NCI-H2196 (cell line): Measurements from ENCODE around the gene DCC.
"Not testable (repeated sequence)": the region's sequence is repeated elsewhere in the genome, so short reads cannot be mapped to it uniquely, and the experiment has no call there.

Experiments
- DNase-seq: peaks from one replicate; lab custom pipeline; 2025; ENCODE audit not compliant: unreplicated experiment; lab: John Stamatoyannopoulos, UW

Gene DCC

DNA sequence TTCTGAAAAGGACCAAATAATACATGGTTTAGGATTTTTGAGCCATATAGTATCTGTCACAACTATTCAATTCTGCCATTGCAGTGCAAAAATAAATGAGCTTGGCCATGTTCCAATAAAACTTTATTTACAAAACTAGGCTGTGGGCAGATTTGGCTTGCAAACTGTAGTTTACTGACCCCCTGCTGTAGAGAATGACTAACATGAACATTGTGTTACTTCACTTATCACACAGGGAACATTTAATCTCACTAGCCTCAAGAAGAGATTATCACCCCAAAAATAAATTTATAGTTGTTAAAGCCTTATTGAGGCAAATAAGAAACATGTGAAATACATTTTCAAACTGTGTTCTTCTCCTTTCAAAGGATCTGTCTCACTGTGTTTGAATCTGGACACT is 1118.3 kb downstream of the DCC start:
- no peak for DNase-seq

DNA sequence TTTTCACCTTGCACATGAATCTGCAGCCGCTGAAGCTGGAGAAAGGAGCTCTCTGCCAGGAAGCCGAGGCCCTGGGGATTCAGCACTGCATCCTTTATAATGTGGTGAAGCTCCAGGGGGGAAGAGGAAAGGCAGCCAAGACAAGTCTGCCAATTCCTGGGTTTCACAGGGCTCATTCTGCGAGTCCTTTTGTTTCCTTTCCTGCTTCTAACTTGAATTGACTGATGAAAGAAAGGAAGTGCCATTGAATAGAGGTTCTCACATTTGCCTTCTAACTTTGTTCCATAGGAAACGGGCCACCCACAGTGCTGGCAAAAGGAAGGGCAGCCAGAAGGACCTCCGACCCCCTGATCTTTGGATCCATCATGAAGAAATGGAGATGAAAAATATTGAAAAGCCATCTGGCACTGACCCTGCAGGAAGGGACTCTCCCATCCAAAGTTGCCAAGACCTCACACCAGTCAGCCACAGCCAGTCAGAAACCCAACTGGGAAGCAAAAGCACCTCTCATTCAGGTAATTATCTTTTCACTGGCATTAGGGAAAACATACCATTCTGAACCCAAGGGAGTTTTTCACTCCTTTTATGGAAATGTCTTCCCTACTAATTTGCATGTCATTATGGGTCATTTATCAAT is 1119.1 kb downstream of the DCC start:
- DNase-seq = no peak

DNA sequence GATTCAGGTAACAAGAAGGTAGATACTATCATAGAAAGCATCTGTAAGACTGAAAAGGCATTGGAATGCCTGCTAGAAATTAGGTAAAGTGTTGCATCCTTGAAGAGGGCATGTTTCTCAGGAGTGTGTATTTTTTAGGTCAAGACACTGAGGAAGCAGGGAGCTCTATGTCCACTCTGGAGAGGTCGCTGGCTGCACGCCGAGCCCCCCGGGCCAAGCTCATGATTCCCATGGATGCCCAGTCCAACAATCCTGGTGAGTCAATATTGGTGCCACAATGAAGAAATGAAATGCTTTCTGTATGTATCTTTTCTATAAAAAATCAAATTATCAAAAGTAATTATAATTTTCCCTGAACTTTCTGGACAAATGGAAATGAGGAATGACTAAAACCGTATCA is 1127.8 kb downstream of the DCC start:
- DNase-seq = no peak

DNA sequence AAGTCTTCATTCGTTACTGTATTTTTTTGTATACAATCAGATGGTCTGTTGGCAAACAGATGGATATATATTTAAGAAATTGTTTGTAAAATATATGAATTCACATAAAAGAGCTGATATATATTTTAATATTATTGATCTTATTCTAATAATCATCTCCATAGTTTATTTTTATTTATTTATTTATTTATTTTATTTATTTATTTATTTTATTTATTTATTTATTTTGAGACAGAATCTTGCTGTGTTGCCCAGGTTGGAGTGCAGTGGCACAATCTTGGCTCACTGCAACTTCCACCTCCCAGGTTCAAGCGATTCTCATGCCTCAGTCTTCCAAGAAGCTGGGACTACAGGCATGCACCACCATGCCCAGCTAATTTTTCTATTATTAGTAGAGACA is 1128.2 kb downstream of the DCC start:
- DNase-seq = not testable (repeated sequence)

DNA sequence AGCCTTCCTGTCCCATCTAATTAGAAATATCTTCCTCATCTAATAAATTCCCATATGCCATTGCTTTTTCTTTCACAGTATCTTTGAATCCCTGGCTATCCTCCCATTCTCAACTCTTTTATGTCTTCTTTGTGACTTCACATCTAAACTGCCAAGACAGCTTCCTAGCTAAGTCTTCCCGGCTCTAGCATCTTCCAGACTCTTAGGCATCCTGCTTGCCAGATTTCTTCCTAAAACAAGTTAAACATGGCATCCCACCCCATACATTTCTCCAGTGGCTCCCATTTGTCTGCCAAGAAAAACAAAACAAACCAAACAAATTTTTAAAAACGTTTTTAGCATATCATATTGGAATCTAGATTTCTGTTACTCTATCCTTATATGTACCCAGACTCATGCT is 1132.5 kb downstream of the DCC start:
- no peak for DNase-seq

DNA sequence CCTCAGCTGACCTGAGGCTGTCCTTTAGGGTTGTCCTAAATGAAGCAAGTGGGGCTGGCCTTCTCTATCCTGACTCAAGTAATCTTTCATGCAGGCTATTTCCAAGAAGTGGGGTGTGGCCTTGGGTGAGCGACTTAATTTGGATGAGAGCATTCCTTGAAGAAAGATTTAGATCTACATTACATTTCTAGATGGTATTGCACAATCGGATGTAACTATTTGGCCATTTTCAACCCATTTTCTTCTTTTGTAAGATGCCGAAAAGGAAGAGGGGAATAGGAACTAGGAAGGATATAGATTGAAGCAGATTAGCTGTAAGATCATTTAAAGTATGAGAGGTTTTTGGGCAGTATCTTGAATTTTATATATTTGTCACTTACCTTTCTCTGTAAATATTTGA is 1138.2 kb downstream of the DCC start:
- no peak for DNase-seq

DNA sequence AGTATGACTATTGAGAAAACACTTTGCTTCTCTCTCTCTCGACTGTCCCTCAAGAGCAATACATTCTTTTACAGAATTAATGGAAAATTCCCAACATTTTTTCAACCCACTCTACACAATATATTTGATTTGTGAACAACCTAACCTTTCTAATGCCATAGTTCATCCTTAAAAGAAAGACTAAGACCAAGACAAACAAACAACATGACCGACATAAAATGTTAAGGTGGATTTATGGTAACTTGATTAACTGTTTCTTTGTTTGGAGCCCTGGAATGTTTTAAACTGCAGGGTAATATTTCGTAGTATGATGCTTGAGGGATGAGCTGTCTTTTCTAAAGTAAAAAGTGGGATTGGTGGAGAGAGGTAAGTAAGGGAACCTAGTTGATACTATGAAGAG is 1146.3 kb downstream of the DCC start:
- no peak for DNase-seq

DNA sequence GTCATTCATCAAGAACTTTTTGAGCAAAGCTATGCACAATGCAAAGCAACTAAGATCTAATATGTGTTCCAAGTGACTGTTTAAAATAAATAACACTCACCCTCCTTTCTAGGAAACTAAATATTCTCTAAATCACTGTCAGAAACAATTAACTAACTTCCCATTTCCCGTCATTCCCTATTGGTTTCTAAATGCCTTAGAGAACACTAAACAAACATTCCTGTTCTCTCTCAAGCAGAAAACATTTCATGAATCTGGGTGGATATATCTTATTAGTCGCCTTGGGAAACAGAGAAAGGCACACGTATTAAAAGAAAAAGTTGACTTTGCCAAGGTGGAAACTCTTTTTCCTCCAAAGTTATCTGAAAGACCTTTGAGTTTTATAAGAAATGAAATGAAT is 1149.3 kb downstream of the DCC start:
- DNase-seq = no peak

DNA sequence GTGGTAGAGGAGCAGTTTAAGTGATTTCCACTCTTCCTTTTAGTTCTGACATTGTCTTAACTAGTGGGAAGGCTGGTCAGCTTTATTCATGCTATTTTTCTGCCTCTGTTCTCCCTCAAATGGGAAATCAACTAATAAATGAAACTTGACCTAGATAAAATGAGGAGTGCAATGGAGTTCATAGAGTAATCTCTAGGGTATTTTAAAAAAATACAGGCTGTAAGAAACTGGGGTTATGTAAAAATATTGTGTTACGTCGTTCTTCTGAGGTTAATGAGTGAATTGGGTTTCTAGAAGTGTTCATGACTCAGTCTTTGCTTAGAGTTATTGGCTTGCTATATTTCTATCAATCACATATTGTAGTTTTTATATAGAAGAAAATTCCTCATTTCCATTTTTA is 1150.0 kb downstream of the DCC start:
- DNase-seq = no peak

DNA sequence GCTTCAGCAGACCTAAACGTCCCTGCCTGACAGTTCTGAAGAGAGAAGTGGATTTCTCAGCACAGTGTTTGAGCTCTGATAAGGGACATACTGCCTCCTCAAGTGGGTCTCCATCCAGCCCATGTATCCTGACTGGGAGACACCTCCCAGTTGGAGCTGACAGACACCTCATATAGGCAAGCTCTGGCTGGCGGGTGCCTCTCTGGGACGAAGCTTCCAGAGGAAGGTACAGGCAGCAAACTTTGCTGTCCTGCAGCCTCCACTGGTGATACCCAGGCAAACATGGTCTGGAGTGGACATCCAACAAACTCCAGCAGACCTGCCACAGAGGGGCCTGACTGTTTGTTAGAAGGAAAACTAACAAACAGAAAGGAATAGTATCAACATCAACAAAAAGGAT is 1156.0 kb downstream of the DCC start:
- DNase-seq = no peak

DNA sequence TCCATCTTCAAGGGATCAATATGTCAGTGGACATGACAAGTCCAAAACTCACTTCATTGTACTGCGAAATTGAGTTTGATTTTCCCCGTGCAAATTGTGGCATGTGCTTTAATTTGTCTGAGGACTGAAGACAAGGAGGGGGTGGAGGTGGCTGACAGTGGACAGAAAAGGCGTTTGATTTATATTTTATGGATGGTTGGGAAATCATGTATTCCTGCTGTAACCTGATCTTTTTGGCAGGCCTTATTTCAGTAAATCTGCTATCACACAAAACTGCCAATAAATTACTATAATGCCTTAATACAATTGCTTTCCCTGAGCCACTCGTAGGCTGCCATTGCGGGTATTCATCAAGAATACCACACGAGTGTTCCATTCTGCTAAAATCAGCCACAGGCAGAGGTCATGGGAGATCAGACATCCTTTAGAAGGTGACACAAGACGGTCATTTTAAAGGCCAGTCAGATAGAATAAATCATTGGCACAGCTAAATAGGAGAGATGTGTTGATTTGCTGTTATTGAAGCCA is 1164.0 kb downstream of the DCC start:
- no peak for DNase-seq

DNA sequence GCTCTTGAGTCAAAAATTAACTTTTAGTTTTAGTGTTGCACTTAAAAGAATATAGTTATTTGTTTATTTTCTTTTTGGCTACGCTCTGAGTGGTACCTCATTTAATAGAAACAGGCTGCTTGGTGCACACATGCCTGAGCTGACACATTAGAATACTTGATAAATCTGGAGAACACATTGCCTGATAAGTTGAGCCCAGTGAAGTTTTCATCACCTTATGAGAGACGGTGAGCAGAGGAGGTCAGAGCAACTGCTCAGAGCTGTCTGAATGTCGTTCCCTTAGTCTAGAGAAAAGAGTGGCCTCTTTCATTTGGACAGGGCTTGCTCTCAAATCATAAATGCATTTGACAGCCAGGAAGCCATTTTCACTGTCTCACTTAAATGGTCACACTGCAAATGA is 1168.5 kb downstream of the DCC start:
- DNase-seq = no peak

DNA sequence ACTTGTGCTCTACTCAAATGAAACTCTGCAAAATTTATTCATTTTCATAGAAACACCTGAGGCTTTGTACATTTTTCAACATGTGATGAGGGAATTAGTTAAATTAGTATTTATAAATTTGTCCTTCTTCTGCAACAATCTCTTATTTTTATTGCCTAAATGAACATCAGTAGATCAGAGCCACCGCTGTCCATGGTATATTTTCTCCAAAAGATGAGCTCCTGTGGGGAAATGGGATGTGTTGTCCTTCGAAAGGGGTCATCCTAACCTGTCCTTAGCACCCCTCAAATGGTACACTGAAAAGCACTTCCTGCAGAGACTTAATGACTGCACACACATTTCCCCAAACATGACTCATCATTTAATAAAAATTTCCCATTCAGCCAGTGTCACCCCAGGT is 1169.9 kb downstream of the DCC start:
- no peak for DNase-seq

DNA sequence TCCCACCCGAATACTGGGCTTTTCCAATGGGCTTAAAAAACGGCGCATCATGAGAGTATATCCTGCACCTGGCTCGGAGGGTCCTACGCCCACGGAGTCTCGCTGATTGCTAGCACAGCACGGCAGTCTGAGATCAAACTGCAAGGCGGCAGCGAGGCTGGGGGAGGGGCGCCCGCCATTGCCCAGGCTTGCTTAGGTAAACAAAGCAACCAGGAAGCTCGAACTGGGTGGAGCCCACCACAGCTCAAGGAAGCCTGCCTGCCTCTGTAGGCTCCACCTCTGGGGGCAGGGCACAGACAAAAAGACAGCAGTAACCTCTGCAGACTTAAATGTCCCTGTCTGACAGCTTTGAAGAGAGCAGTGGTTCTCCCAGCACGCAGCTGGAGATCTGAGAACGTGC is 1171.7 kb downstream of the DCC start:
- DNase-seq = not testable (repeated sequence)

DNA sequence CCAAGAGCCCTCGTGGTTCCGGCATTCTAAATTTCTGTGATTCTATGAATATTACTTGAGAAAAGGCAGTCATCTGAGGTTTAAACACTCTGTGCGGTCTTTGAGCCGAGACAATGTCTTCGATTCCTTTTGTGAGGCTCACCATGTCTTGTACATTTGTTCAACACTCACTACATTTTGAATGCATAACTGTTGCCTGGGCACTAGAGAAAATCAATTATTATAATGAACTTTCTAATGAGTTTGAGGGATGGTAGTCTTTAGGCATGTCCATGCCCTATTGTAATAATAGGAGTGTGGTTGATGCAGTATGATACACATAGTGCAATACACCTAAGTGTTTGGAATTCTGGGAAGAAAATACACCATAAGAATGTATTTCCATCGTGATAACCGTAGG is 1181.1 kb downstream of the DCC start:
- no peak for DNase-seq

DNA sequence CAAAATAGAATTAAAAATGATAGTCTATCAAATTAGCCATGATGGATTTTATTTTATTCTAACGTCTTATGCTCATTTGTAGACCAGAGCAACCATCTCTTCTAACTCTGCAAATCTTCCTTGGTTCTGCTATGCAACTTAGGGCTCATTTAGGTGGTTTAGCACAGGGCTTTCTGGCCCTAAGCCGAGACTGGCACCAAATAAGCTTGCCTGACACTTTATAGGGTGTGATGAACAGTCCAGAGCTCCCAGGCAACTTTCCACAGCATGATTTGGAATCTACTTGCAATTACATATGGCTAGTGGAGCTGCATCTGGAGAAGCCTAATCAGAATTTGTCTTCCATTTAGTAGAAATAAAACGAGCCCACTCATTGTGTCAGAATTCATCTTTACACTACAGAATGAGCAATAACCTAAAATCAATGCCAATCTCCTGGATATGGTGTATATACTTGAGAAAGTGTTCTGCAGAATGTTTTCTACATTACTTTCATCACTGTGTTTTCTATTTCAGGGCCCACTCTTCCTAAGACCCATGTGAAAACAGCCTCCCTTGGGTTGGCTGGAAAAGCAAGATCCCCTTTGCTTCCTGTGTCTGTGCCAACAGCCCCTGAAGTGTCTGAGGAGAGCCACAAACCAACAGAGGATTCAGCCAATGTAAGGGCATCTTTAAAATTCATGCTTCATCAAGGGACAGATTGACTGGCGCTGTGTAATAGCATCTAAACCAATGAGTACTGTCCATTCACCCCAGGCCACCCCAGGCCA is 1186.3 kb downstream of the DCC start:
- no peak for DNase-seq

DNA sequence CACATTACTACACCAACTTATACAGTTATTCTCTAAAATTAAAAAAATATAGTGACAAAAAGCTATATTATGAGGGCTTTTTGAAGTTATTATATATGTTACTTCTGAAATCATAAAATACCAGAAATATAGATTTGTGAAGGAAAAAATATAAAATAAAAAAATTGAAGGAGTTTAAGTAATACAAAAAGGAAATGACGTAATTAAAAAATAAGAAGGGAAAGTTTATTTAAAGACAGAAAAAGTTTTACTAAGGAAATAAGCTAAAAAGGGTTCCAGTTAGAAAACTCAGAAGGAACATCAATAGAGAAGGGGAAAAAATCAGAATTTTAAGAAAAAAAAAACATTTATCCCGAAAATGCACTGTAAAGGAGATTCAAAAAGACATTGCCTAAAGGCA is 1187.4 kb downstream of the DCC start:
- DNase-seq = no peak

DNA sequence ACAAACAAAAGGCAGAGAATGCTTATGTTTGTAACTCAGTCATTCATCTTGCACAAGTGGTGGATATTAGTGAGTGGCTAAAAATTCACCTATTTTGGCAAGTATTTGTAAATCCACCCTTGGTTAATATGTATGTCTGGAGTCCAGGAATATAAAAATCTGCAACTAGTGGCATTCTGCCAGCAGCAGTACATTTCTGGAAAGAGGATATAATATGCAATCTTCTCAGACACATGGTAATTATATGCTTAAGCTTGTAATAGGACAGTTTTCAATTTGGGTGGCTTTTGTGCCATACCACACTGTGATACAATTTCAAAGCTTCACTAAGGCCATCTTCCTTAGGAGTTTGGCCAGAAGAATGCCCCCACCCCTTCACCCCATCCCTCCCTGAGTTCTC is 1191.2 kb downstream of the DCC start:
- DNase-seq = no peak

DNA sequence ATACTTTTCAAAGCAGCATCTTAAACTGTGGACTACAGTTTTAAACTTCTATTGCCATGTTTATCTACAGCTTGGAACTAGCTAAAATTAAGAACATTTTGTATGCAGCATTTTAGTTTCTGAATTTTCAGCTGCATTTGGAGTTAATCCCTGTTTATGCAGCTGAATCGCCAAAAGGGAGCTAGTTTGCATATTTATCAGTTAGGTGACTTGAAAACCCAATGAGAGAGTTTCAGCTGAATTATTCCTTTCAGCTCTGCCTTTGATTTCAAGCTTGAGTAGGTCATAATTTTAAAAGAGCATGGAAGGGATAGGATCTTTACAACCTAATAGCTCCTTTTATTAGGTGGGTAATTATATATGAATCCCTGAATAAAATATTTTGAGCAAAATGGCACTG is 1191.9 kb downstream of the DCC start:
- no peak for DNase-seq

DNA sequence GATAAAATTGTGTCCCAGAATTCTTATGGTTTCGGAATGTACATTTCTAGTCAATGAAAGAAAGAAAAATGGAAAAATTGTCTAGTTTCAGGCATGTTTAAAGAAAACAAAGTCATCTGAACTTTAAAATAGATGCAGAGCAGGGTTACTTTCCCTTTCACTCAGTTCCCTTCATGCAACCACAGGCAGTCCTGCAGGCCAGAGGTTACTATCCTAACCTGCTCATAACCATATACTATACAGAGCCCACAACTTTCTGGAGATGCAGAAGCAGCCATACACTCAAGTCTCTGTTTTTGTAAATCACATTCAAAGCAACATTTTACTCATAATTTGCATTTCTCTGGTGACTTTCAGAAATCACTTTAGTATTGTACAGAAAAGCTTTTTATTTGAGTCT is 1194.2 kb downstream of the DCC start:
- DNase-seq = no peak

DNA sequence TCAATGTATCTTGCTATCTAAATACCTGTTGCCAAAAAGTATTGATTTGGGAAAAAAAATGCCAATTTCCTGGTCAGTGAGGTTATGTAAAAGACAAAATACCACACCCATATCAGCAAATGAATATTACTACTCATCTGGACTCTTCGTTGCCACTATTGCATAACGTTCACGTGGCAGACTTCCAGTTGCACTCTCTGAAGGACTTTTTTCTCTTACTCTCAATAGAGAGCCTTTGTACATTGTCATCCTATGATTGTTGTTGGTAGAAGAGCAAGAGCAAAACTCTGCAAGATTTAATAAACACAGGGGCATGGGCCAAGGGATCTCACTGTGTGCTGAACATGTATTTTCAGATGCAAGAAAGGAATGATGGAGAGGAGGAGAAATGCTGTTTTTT is 1194.7 kb downstream of the DCC start:
- no peak for DNase-seq

DNA sequence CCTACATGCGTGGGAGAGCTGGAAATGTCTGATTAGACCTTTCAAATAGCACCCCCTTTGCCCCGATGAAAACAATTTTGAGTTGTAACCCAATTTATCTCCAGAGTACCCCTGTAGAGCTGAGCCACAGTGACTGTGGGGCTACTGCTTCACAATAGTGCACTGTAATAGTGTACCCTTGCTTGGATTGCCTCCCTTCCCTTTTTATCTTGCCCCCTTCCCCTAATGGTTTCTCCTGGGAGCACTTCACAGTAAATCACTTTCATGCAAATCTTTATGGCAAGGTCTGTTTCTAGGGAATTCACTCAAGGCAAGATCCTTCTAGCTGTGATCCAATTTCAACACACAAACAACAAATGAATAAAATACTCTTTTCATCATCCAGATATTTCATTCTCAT is 1196.9 kb downstream of the DCC start:
- no peak for DNase-seq

DNA sequence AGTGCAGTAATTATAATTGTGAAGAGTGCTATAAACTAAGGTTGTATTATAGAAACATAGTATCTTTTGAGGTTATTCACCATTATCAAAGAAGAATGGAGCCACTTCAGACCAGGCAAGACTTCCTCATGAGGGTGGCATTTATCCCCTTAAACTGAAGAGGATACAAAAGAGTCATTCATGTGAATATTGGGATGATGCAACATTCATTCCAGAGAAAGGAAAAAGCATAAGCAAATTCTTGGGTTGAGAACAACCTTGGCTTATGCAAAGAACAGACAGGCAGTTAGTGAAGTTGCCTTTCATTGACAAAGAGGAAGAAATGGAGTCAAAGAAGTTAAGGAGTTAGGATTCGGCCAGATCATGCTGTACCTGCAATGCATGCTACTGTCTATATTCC is 1201.9 kb downstream of the DCC start:
- DNase-seq = no peak
